KG1 (cell line): ENCODE measurements around the gene PSMD5.

Source experiments
- DNase-seq: peaks from one replicate; lab custom pipeline; 2025; lab: John Stamatoyannopoulos, UW

The PSMD5 gene

GRCh38 chr9:120842685-120843485, at the start of gene PSMD5:
Gene PSMD5, minus strand, starts transcription at chr9:120842922. Its CDS starts 13 bp downstream, at chr9:120842909.
- DNase-seq = peak; percentile 96

DNA sequence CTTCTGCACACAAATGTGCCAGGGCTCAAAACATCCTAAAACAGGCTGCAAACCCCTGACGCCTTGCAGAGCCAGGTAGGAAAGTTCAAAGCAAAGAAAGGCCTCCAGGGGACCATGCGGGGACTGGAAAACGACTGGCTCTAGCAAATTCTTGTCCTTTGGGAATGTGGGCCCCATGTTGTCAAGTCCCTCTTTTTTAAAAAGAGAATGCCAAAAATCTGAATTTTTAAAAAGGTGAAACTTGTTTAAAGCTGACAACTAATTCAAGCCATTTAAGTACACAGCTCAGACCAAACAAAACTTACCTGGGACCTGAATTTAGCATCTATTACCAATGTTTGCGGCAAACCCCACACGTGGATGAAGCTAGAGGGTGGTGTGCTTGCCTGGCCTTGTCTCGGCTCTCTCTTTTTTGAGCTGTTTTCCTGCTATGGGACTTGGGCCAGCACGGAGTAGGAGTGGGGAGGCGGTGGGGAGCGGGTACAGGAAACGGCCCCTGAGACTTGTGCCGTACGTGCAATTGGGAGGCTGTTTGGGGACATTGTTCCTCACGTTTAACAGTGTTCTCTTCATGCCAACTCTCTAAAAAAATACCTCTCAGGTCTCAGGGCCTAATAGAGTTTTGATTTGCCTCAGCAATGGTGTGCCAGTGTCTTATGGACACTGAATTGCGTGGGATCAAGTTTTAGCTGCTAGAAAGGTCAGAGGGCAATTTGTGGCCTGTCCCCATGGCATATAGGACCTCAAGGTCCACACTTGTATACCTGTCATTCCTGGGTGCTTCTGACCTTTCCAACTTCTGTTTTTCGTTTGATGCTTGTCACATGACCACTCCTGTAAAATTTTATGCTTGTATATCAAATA, 49.4 kb upstream of the PSMD5 start:
- no peak for DNase-seq

DNA sequence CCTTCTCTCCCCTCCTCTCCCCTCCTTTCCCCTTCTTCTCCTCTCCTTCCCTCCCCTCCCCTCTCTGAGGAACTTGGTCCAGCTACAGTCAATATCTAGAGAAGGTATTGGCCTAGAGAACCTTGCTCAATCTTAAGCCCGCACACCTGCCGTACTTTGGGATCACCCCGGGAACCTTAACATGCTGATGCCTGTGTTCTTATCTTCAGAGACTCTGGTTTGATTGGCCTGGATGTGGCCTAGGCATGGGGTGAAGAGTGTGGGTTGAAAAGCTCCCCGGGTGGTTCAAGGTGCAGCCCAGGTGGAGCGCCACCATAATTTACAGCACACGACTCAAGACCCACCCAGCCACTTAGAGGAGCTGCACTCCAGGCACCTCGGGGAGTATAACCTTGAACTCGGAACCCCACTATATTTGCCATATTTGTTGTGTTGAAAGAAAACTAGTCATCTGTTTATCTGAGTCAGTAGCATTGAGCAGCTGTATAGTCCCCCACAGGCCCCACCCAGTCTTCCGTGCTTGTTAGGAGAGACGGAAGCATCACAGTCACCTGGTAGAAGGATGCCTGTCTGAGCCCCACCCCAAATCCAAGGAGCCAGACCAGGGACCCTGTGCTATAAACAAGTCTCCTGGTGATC, 48.6 kb upstream of the PSMD5 start:
- DNase-seq = no peak

DNA sequence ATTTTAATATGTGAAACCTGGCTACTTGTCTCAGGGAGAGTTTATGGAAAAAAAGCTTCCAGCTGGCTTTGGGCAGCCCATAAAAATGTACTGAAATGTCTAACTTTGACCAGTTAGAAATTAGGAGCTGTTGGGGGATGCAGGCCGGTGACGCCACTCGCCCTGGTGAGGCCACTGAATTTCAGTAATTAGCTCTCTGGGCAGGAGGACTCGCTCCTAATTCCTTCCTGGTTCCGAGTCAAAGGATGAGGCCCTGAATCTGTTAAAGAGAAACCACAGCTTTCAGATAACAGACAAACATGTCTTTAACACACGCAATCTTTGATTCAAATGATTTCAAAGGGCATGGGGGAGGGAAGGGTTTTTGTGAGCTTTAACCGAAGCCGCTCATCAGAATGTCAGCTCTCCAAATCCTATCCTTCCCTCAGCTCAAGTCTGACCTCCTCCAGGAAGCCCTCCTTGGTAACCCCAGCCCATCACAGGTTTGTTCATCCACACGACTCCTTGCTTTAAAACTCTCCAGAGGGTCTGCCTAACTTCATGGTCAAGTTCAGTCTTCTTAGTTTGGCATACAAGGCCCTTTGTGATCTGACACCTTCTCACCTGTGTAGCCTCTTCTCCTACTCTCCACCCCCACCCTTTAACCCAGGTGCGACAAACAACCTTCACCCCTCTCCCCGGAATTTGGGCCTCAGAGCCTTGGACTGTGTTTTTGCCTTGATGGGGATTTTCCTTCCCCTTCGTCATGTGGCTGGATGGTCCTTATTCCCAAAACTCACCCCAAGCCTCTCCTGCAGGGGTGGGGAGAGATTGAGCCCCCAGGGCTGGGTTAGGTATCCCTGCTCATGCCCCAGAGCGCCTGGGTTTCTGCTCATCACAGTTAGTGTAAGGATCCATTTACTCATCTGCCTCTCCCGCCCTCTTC, 47.9 kb upstream of the PSMD5 start:
- no peak for DNase-seq

DNA sequence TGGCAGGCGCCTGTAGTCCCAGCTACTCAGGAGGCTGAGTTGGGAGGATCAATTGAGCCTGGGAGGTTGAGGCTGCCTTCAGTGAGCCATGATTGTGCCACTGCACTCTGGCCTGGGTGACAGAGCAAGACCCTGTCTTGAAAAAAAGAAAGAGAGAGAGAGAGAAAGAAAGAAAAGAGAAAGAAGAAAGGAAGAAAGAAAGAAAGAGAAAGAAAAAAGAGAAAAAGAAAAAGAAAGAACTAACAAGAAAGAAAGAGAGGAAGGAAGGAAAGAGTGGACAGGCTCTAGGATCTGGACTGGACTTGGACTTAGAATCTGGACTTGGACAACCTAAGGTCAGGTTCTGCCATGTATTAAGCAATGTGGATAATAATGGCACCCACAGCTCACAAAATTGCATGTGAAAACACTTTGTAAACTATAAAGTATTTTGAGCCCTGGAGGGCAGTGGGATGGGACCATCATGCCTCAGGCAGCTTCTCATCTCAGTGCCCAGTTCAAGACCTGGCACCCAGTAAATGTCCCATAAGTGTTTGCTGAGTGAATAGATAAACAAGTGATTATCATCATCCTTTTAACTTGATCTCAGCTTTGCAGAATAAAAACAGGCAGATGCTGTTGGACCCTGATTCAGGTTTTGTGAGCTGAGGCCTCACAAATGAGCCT, 47.0 kb upstream of the PSMD5 start:
- no peak for DNase-seq

- no peak for DNase-seq
Observed at GRCh38 chr9:120888626-120889025, 45.9 kb upstream of the PSMD5 start.

DNA sequence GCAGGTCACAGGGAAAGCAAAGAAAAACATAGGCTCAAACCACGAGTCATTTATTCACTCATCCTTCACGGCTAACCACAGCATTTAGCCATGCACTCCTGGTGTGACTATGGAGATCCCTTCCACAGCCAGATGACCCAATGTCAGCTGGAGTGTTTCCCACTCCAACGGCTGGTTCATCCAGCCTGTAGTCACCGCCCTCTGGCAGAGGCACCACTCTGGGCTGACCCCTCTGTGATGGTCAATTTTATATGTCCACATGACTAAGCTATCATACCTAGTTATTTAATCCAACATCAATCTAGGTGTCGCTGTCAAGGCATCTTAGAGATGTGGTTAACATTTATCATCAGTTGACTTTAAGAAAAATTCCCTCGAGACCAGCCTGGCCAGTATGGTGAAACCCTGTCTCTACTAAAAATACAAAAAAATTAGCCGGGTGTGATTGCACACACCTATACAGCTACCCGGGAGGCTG, 43.8 kb upstream of the PSMD5 start:
- DNase-seq = no peak

- no peak for DNase-seq
Observed at GRCh38 chr9:120885958-120886357, 43.2 kb upstream of the PSMD5 start.

DNA sequence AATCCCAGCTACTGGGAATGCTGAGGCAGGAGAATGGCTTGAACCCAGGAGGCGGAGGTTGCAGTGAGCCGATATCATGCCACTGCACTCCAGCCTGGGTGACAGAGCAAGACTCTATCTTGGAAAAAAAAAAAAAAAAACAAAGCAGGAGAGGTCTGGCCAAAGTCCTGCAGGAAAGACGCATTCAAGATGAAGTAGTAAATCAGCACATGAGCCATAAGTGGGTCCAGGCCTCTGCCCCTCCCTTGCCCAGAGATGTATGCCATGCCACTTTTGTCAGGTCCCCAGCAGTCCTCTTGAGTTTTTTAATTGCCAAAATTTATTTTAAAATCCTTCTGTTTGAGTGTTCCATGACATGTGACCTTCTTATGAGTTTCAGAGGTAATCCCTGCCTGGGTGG, 42.7 kb upstream of the PSMD5 start:
- DNase-seq = no peak

DNA sequence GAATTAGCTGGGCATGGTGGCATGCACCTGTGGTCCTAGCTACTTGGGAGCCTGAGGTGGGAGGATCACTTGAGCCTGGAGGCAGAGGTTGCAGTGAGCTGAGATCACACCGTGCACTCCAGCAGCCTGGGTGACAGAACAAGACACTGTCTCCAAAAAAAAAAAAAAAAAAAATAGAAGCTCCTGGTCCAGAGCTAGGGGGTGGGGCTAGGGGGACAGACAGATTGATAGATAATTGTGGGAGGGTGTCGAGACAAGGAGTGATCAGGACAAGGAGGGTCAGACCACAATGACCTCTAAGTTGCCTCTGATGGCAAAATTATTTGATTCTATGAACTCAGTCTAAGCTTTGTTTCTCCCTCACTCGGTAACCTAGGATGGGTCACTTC, 40.9 kb upstream of the PSMD5 start:
- DNase-seq = no peak

DNA sequence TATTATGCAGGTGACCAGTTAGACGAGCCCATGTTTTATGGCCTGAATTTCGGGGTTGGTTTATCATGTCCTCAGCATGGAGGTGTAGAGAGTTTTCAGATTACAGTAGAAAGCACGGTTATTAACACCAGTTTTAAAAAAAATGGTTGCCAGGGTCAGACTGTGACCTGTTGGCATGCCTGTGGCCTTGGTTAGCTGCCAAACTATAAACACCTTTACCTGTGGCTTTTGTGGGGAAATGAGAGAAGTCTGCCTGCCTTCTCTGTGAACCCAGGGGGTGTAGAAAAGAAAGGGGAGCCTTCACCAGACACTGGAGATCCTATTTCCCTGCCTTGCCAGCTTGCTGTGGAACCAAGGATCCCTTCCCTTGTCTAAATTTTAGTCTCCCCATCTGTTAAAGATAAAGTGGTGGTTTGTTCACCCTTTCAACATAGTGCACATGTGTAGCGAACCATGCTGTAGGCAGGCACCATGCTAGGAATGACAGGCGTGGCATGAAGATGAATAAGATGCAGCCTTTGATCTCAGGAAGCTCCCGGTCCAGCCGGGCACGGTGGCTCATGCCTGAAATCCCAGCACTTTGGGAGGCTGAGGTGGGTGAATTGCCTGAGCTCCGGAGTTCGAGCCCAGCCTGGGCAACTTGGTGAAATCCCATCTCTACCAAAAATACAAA, 40.3 kb upstream of the PSMD5 start:
- DNase-seq = no peak

DNA sequence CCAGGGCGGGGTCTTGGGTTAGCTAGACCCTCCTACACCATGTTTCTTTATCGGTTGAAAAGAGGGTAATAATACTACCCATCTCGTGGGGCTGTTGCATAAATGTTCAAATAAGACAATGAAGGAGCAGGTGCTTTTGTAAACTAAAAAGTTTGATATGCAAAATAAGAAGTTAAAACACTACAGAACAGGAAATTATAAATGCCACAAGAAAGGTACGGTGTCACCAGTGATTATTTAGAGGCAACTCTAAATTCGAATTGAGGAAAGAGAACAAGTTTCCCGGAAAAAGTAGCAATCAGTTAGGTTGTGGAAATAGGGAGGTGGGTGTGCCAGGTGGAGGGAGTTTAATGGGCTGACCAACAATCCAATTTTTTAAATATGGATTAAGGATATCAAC, 36.7 kb upstream of the PSMD5 start:
- DNase-seq = no peak

DNA sequence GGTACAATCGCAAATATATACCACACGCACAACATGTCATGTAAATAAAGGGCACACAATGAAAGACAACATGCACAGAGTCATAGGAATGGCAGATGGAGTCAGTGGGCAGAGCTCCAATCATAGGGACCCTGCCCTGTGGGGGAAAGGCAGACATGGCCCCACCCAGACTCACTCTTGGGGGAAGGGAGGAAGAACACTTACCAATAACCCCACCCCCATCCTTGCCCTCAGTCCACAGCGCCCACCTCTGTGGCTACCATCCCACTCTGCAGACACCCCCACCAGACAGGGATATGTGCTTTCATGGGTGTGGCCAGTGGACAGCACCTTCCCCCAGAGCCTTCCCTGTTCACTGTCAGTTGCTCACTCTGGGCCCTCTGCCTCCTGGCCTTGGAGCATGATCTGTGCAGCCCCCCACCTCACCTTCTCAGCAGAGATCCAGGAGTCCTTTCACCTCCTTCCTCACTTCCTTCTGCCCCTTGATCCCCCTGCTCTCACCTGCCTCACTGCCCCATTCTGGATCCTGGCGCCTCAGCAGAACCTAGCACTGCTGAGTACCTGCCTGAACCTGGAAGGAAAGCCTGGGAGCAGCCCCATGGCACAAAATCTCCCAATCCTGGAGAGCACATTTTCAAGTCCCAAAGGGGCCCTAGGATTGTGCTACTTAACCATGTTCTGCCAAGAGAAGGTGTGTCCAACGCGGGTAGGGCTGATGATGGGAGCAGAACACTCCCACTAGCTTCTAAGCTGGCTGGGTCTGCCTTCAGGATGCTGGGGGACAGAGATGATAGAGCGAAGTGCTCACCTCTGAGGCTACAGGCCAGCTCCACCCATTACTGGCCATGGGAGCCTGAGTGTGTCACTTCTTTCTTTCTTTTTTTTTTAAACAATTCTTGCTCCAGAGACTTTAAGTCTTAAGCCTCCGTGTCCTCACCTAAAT, 35.7 kb upstream of the PSMD5 start:
- no peak for DNase-seq

DNA sequence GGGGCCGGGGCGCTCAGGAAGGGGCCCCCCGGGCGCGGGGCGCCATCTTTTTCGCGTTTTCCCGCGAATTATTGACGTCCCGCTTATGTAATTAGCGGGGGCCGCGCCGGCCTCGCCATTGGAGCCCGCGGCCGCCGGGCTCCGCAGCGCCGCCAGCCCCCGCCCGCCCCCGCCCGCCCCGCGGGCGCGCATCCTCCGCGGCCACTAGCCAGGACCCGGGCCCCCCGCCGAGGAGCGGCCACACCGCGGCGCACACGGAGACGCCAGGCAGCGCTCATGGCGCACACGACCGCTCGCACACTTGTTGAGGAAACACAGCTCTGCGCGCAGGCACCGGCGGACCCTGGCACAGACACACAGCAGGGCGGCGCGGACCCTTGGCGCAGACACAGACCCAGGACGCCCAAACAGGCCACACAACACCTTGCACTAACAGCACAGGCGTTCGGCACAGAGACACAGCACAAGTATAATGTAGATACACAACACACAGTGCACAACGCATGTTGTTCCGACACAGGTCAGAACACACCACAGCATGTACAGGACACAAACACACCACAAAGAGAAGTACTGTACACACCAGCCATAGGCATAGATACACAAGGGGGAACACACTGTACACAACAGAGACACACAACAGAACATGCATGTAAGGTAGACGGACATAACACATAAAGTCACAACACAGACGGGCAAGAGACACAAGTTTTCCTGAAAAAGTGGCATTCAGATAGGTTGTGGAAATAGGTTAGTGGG, 34.7 kb upstream of the PSMD5 start:
- peak; percentile 78 for DNase-seq

GRCh38 chr9:120876842-120877240, 34.1 kb upstream of the PSMD5 start, which contains the start of gene PHF19:
Gene PHF19, minus strand, starts transcription at chr9:120877188. Its CDS starts 2,447 bp downstream, at chr9:120874741.
- DNase-seq = peak; percentile 63

DNA sequence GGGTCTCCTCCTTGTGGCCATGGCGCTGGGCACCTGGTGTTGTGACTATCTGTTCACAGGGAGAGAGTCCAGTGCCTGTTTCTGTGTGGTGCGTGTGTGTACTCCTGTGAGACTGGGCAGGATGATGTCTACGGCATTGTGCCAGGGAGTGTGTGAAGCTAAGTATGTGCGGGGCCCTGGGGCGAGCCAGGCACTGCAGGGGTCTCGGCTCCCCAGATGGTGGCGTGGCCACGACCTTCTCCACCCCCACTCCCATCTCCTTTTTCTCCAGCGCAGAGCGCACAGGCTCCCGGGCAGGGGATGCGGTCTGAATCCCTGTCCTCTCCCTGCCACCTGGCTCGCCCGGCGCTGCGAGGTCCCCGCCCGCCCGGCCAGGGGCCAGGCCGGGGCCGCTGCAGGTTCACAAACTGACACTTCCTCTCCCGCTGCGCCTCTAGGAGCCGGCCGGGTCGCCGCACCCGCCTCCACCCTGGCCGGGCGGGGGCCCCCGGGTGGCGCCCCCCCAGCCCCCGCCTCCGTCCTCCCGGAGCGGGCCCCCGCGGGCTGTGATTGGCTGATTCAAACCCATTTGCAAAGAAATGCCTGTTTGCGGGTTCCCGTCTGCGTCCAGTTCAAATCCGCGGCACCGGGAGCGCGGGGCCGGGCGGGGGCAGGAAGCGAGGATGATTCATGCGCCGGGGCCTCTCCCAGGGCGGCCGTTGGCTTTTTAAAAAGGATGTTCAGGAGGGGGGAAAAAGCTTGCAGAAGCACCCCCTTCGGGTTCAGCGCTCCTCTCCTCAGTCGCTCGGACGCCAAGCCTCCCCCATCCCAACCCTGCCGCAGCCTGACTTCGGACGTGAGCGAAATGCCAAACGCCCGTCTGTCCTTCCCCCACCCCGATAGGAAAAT, 33.5 kb upstream of the PSMD5 start:
- DNase-seq = peak; percentile 84

DNA sequence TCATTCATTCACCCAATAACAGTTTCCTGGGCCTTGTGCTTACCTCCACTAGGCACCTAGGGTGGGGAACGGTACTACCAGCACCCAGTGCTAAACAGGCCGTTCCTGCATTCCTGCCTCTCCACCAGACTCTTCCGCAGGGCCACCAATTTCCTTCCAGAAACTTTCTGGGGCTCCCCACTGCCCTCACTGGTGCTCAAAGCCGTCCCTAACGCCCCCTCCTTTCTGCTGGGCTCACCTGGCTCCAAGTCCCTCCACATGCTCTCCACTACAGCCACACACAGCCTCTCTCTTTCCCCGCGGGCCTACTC, 32.9 kb upstream of the PSMD5 start:
- DNase-seq = no peak

DNA sequence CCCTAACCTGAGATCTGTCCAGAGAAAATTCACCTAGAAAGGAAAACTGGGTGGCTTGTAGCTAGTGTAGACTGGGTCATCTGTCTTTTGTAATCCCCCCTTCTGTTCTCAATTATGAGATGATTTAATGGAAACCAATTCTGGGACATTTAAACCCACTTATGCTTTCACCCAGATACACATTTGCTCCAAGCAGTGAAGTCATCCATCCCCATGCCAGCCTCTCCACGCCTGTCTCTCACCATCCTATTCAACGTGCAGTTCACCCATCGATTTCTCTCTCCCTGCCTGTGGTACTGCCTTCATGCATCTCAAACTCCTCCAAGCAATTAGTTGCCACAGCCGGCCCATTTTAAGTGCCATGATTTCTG, 32.5 kb upstream of the PSMD5 start:
- no peak for DNase-seq
